ENCODE data around the gene PRUNE2.

DNA sequence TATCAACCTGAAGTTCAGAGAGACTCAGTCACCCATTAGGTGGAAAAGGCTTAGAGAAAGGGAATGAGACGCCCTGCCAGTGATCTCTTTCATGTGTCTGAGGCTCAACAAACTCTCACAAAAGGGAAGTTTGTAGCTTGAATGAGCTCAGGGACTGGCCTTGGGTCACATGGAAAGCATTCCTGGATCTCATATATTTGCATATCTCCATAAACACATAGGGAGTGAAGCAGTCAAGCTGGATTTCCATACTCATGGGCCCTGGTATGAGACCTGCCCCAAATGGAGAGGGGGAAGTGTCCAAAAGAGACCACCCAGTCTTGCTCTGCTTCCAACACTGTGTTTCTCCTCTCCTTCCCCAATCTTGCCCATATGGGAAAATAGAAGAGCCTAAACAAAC is 26.4 kb upstream of the PRUNE2 start:
- TF ChIP-seq, protein P1, sequence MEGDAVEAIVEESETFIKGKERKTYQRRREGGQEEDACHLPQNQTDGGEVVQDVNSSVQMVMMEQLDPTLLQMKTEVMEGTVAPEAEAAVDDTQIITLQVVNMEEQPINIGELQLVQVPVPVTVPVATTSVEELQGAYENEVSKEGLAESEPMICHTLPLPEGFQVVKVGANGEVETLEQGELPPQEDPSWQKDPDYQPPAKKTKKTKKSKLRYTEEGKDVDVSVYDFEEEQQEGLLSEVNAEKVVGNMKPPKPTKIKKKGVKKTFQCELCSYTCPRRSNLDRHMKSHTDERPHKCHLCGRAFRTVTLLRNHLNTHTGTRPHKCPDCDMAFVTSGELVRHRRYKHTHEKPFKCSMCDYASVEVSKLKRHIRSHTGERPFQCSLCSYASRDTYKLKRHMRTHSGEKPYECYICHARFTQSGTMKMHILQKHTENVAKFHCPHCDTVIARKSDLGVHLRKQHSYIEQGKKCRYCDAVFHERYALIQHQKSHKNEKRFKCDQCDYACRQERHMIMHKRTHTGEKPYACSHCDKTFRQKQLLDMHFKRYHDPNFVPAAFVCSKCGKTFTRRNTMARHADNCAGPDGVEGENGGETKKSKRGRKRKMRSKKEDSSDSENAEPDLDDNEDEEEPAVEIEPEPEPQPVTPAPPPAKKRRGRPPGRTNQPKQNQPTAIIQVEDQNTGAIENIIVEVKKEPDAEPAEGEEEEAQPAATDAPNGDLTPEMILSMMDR (IDR thresholded peaks at IDR 0.05; ENCODE audit: borderline replicate concordance, extremely low read depth, low read length, poor library complexity, severe bottlenecking): no peak
- TF ChIP-seq EZH2 (IDR thresholded peaks at IDR 0.05; ENCODE audit: borderline replicate concordance, low read depth, low read length, severe bottlenecking): no peak
